ENCODE data around the gene SULT2B1. TPM values are rescaled to one million over a fixed set of nuclear protein-coding genes. Genes with fewer than 3 reads are reported as not detected.

The SULT2B1 gene
- total RNA-seq, 1 donor from 2014 or later: 0.74 TPM

- Mint-ChIP-seq H3K27me3 (ENCODE audit: low read depth) (no peaks in the 10 kb centered on the region), H3K4me1 (no peaks in the 10 kb centered on the region), H3K36me3 (no peaks in the 10 kb centered on the region), H3K4me3 (no peak overlapping the region), H3K9me3 (no peaks in the 10 kb centered on the region), H3K27ac (no peak overlapping the region)
- DNase-seq (ENCODE audit: low spot score in 2 of 2, unreplicated experiment in 2 of 2): no peak
- TF ChIP-seq CTCF (IDR thresholded peaks at IDR 0.05; ENCODE audit: unreplicated experiment): no peak
Observed at GRCh38 chr19:48608798-48609263, 56.9 kb downstream of the SULT2B1 start.

- no peaks in the 10 kb centered on the region for H3K4me1 Mint-ChIP-seq
- H3K9me3 Mint-ChIP-seq: no peaks in the 10 kb centered on the region
- no peak overlapping the region for H3K4me3 Mint-ChIP-seq
- no peak for DNase-seq (ENCODE audit: low spot score in 2 of 2, unreplicated experiment in 2 of 2)
- TF ChIP-seq CTCF (IDR thresholded peaks at IDR 0.05; ENCODE audit: unreplicated experiment): no peak
- H3K27me3 Mint-ChIP-seq (ENCODE audit: low read depth): no peaks in the 10 kb centered on the region
- H3K27ac Mint-ChIP-seq: no peak overlapping the region
- no peaks in the 10 kb centered on the region for H3K36me3 Mint-ChIP-seq
Observed at GRCh38 chr19:48609571-48610108, 57.7 kb downstream of the SULT2B1 start.

GRCh38 chr19:48611872-48612271 lies 59.9 kb downstream of the SULT2B1 start:
- Mint-ChIP-seq H3K9me3 (no peaks in the 10 kb centered on the region), H3K4me1 (peaks cover 12% of the 10 kb centered on the region), H3K27me3 (ENCODE audit: low read depth) (no peaks in the 10 kb centered on the region), H3K4me3 (no peak overlapping the region), H3K36me3 (peaks cover 5% of the 10 kb centered on the region), H3K27ac (no peak overlapping the region)
- DNase-seq (ENCODE audit: low spot score in 2 of 2, unreplicated experiment in 2 of 2): no peak
- TF ChIP-seq CTCF (IDR thresholded peaks at IDR 0.05; ENCODE audit: unreplicated experiment): no peak

GRCh38 chr19:48613024-48613851 lies 61.3 kb downstream of the SULT2B1 start:
- no peak for TF ChIP-seq CTCF (IDR thresholded peaks at IDR 0.05; ENCODE audit: unreplicated experiment)
- Mint-ChIP-seq H3K36me3 (peaks cover 5% of the 10 kb centered on the region), H3K4me1 (peaks cover 26% of the 10 kb centered on the region), H3K27ac (no peak overlapping the region), H3K4me3 (no peak overlapping the region), H3K9me3 (no peaks in the 10 kb centered on the region), H3K27me3 (ENCODE audit: low read depth) (no peaks in the 10 kb centered on the region)
- DNase-seq (ENCODE audit: low spot score in 2 of 2, unreplicated experiment in 2 of 2): no peak

- Mint-ChIP-seq H3K27me3 (ENCODE audit: low read depth) (no peaks in the 10 kb centered on the region), H3K4me3 (no peak overlapping the region), H3K9me3 (no peaks in the 10 kb centered on the region), H3K27ac (peak overlapping the region; percentile 43), H3K4me1 (peaks cover 29% of the 10 kb centered on the region), H3K36me3 (peaks cover 5% of the 10 kb centered on the region)
- no peak for TF ChIP-seq CTCF (IDR thresholded peaks at IDR 0.05; ENCODE audit: unreplicated experiment)
- DNase-seq (ENCODE audit: low spot score in 2 of 2, unreplicated experiment in 2 of 2): no peak
Observed at GRCh38 chr19:48613852-48614435, 62.0 kb downstream of the SULT2B1 start.
